ENCODE results near the gene ZBTB14.

The ZBTB14 gene

GRCh38 chr18:5288517-5288935, 7.0 kb downstream of the ZBTB14 start:
- no peak for DNase-seq

- no peak for DNase-seq
These were observed 7.7 kb downstream of the ZBTB14 start for GRCh38 chr18:5287854-5288253.

- no peak for DNase-seq
These were observed 9.0 kb downstream of the ZBTB14 start for GRCh38 chr18:5286525-5286924.

- no peak for DNase-seq
These were observed 10.2 kb downstream of the ZBTB14 start for GRCh38 chr18:5285326-5285725.

- DNase-seq, result no peak
These were observed 10.7 kb downstream of the ZBTB14 start for GRCh38 chr18:5284808-5285207.

GRCh38 chr18:5282770-5283169, 12.8 kb downstream of the ZBTB14 start:
- DNase-seq, result no peak

GRCh38 chr18:5276947-5277346, 18.6 kb downstream of the ZBTB14 start:
- no peak for DNase-seq

- no peak for DNase-seq
These were observed 19.7 kb downstream of the ZBTB14 start for GRCh38 chr18:5275872-5276271.

GRCh38 chr18:5268874-5269273, 26.7 kb downstream of the ZBTB14 start:
- DNase-seq, result no peak

GRCh38 chr18:5266721-5267120, 28.8 kb downstream of the ZBTB14 start:
- no peak for DNase-seq

- no peak for DNase-seq
These were observed 41.6 kb downstream of the ZBTB14 start for GRCh38 chr18:5253910-5254309.

GRCh38 chr18:5251117-5251516, 44.4 kb downstream of the ZBTB14 start:
- DNase-seq, result no peak

GRCh38 chr18:5250603-5251002, 44.9 kb downstream of the ZBTB14 start:
- no peak for DNase-seq

- no peak for DNase-seq
These were observed 50.6 kb downstream of the ZBTB14 start for GRCh38 chr18:5244941-5245340.

GRCh38 chr18:5239447-5239846, 56.1 kb downstream of the ZBTB14 start:
- no peak for DNase-seq
